A673 (cell line): ENCODE measurements around the gene LIPI. TPM values are rescaled to one million over a fixed set of nuclear protein-coding genes. Genes with fewer than 3 reads are reported as not detected.
"Not testable (repeated sequence)": the region's sequence is repeated elsewhere in the genome, so short reads cannot be mapped to it uniquely, and the experiment has no call there.

Source experiments
- BruUV-seq: library from RNA; stranded (reverse); fragments of 400-500 nt; replicated peaks from 2 replicates; lab custom pipeline; 2021; lab: Mats Ljungman, UMichigan
- CTCF ChIA-PET: fragments of 300-600 bp; sonication (Branson Sonifier 250); formaldehyde crosslinking; loops from one replicate; lab custom pipeline; 2022; ENCODE audit warnings: antibody characterized with exemption; lab: Charles Lee
- POLR2A ChIA-PET: fragments of 300-600 bp; sonication (Branson Sonifier 250); formaldehyde crosslinking; loops from one replicate; lab custom pipeline; 2022; ENCODE audit warnings: antibody characterized with exemption; ENCODE audit not compliant: low non-redundant PET; lab: Charles Lee
- DNase-seq: peaks from one replicate; pipeline ENCODE4 v3.0.0-alpha.2; 2015; ENCODE audit warnings: low spot score
- H3K27ac ChIP-seq: fragments of 200-600 bp; sonication (generic); 2 replicates; pipeline ENCODE4 v1.5.1; 2016; ENCODE audit warnings: mixed run types, low read depth, mild to moderate bottlenecking, mixed read lengths, antibody characterized with exemption, low read length; ENCODE audit not compliant: poor library complexity, severe bottlenecking
- H3K27me3 ChIP-seq: fragments of 200-600 bp; sonication (generic); replicated peaks from 2 replicates; pipeline ENCODE4 v1.6.1; 2017; ENCODE audit warnings: mixed run types, low read depth, mild to moderate bottlenecking, mixed read lengths, antibody characterized with exemption, low read length; ENCODE audit not compliant: insufficient read depth, poor library complexity
- H3K36me3 ChIP-seq: fragments of 200-600 bp; sonication (generic); 2 replicates; pipeline ENCODE4 v1.6.1; 2016; ENCODE audit warnings: mixed run types, mild to moderate bottlenecking, mixed read lengths, antibody characterized with exemption, low read length; ENCODE audit not compliant: insufficient read depth, poor library complexity, severe bottlenecking
- H3K4me1 ChIP-seq: fragments of 200-600 bp; sonication (generic); 2 replicates; pipeline ENCODE4 v1.6.1; 2017; ENCODE audit warnings: mixed run types, mild to moderate bottlenecking, mixed read lengths, antibody characterized with exemption, low read length; ENCODE audit not compliant: insufficient read depth, poor library complexity, severe bottlenecking
- H3K4me3 ChIP-seq: fragments of 200-600 bp; sonication (generic); 2 replicates; pipeline ENCODE4 v1.5.1; 2016; ENCODE audit warnings: low read depth, mixed run types, mild to moderate bottlenecking, mixed read lengths, low read length; ENCODE audit not compliant: poor library complexity, severe bottlenecking
- H3K9me3 ChIP-seq: fragments of 200-600 bp; sonication (generic); 2 replicates; pipeline ENCODE4 v1.6.1; 2016; ENCODE audit warnings: mixed run types, low read depth, mild to moderate bottlenecking, mixed read lengths, antibody characterized with exemption, low read length; ENCODE audit not compliant: poor library complexity, severe bottlenecking
- intact Hi-C: fragments of 100-400 bp; cut with micrococcal nuclease; formaldehyde crosslinking; loops from one replicate; pipeline ENCODE4 v1.10.0; 2022; ENCODE audit not compliant: unreplicated experiment
- total RNA-seq: library from RNA; stranded (reverse); gene quantifications from 2 replicates; pipeline ENCODE4 v1.2.3, GENCODE V29; 2021

Gene LIPI
- total RNA-seq, 1 experiment from 2014 or later, result 138 TPM

GRCh38 chr21:14061820-14062219 is 148.9 kb downstream of the LIPI start:
- H3K36me3 ChIP-seq, intact Hi-C loops, BruUV-seq, H3K9me3 ChIP-seq, H3K4me1 ChIP-seq, POLR2A ChIA-PET, H3K4me3 ChIP-seq, CTCF ChIA-PET, DNase-seq, H3K27me3 ChIP-seq, H3K27ac ChIP-seq: not testable (repeated sequence)

GRCh38 chr21:14058995-14059627 is 151.6 kb downstream of the LIPI start:
- H3K27me3 ChIP-seq, H3K9me3 ChIP-seq, H3K27ac ChIP-seq, H3K4me1 ChIP-seq, H3K36me3 ChIP-seq, DNase-seq, CTCF ChIA-PET, POLR2A ChIA-PET, intact Hi-C loops, BruUV-seq, H3K4me3 ChIP-seq: not testable (repeated sequence)

Other genes starting within 250 kb of the LIPI start
- 319 TPM in 2 replicates for gene RBM11, start 5.2 kb upstream of the LIPI start, total RNA-seq
- gene HSPA13, start 172.2 kb upstream of the LIPI start, total RNA-seq, result 49.3 and 51.3 TPM in 2 replicates